Parathyroid adenoma (tissue), 2 donors: ENCODE data around the gene AVPR2.
A peak's percentile ranks its signal among the peaks of the same experiment; 100 is the strongest.

Experiments used
- H2AFZ ChIP-seq: fragments of 300-600 bp; sonication (generic); one replicate; pipeline ENCODE4 v1.7.0; 2017; ENCODE audit warnings: antibody characterized with exemption, mild to moderate bottlenecking
- H3K27ac ChIP-seq: fragments of 300-600 bp; sonication (generic); one replicate; pipeline ENCODE4 v1.7.0; 2017
- H3K27me3 ChIP-seq: fragments of 300-600 bp; sonication (generic); one replicate; pipeline ENCODE4 v1.7.0; 2017; ENCODE audit warnings: low read length; ENCODE audit not compliant: control insufficient read depth, insufficient read depth
- H3K36me3 ChIP-seq: fragments of 300-600 bp; sonication (generic); one replicate; pipeline ENCODE4 v1.7.0; 2017; ENCODE audit warnings: low read length; ENCODE audit not compliant: control insufficient read depth, insufficient read depth
- H3K4me1 ChIP-seq: fragments of 300-600 bp; sonication (generic); one replicate; pipeline ENCODE4 v1.7.0; 2017; ENCODE audit warnings: control low read depth
- H3K4me2 ChIP-seq: fragments of 300-600 bp; sonication (generic); one replicate; pipeline ENCODE4 v1.7.0; 2017; ENCODE audit warnings: low read length
- H3K4me3 ChIP-seq: fragments of 300-600 bp; sonication (generic); one replicate; pipeline ENCODE4 v1.7.0; 2017; ENCODE audit warnings: low read depth, low read length
- H3K79me2 ChIP-seq: fragments of 300-600 bp; sonication (generic); one replicate; pipeline ENCODE4 v1.7.0; 2017; ENCODE audit warnings: control low read depth
- H3K9ac ChIP-seq: fragments of 300-600 bp; sonication (generic); one replicate; pipeline ENCODE4 v1.7.0; 2017; ENCODE audit warnings: mild to moderate bottlenecking
- H3K9me3 ChIP-seq: fragments of 300-600 bp; sonication (generic); one replicate; pipeline ENCODE4 v1.7.0; 2017; ENCODE audit warnings: low read length; ENCODE audit not compliant: control insufficient read depth
- TF ChIP-seq, protein P1 (sequence below): fragments of 300-600 bp; sonication (generic); IDR thresholded peaks from one replicate; pipeline ENCODE4 v1.7.0; 2017; ENCODE audit warnings: antibody characterized with exemption, mild to moderate bottlenecking
- donor health status: primary hyperparathyroidism.

AVPR2 gene

GRCh38 chrX:153951683-153952372 lies 47.4 kb downstream of the AVPR2 start:
- Histone ChIP-seq H3K27ac (no peak overlapping the region), H3K4me2 (no peak overlapping the region), H3K79me2 (no peaks in the 10 kb centered on the region), H2AFZ (no peak overlapping the region), H3K9me3 (no peaks in the 10 kb centered on the region), H3K4me3 (no peak overlapping the region), H3K4me1 (no peaks in the 10 kb centered on the region), H3K36me3 (no peaks in the 10 kb centered on the region), H3K27me3 (no peaks in the 10 kb centered on the region), H3K9ac (no peak overlapping the region)
- TF ChIP-seq, protein P1, sequence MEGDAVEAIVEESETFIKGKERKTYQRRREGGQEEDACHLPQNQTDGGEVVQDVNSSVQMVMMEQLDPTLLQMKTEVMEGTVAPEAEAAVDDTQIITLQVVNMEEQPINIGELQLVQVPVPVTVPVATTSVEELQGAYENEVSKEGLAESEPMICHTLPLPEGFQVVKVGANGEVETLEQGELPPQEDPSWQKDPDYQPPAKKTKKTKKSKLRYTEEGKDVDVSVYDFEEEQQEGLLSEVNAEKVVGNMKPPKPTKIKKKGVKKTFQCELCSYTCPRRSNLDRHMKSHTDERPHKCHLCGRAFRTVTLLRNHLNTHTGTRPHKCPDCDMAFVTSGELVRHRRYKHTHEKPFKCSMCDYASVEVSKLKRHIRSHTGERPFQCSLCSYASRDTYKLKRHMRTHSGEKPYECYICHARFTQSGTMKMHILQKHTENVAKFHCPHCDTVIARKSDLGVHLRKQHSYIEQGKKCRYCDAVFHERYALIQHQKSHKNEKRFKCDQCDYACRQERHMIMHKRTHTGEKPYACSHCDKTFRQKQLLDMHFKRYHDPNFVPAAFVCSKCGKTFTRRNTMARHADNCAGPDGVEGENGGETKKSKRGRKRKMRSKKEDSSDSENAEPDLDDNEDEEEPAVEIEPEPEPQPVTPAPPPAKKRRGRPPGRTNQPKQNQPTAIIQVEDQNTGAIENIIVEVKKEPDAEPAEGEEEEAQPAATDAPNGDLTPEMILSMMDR, result no peak

- H3K79me2 ChIP-seq, result no peaks in the 10 kb centered on the region
- no peak overlapping the region for H3K27ac ChIP-seq
- H3K9ac ChIP-seq, result no peak overlapping the region
- H3K4me2 ChIP-seq, result no peak overlapping the region
- H3K4me1 ChIP-seq, result no peaks in the 10 kb centered on the region
- no peaks in the 10 kb centered on the region for H3K27me3 ChIP-seq
- TF ChIP-seq, protein P1, result no peak
- no peak overlapping the region for H2AFZ ChIP-seq
- no peaks in the 10 kb centered on the region for H3K9me3 ChIP-seq
- no peaks in the 10 kb centered on the region for H3K36me3 ChIP-seq
- no peak overlapping the region for H3K4me3 ChIP-seq
Measured at GRCh38 chrX:153952373-153953026, 48.0 kb downstream of the AVPR2 start.

DNA sequence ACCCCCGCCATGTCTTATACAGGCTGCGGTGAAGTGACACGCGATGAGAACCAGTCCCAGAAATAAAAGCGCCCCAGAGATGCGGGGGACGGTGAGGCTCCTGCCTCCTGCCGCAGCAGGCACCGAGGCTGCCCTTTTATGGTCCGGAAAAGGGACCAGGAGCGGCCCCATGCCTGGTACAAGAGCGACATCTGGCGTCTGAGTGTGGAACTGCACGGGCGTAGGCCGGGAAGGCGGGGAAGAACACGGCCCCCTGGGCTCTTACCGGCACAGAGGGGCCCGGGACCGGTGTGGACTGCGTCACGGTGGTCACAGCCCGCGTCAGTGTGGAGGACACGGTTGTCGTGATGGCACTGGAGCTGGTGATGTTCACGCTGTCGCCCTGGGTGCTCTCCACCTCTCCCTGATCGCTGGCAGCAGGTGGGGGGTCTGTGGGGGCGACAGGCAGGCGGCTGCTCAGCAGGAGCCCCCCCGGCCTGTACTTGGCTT lies 48.9 kb downstream of the AVPR2 start:
- Histone ChIP-seq H2AFZ (no peak overlapping the region), H3K4me3 (no peak overlapping the region), H3K27me3 (no peaks in the 10 kb centered on the region), H3K4me2 (no peak overlapping the region), H3K36me3 (no peaks in the 10 kb centered on the region), H3K27ac (no peak overlapping the region), H3K9me3 (no peaks in the 10 kb centered on the region), H3K79me2 (no peaks in the 10 kb centered on the region), H3K4me1 (no peaks in the 10 kb centered on the region), H3K9ac (no peak overlapping the region)
- TF ChIP-seq, protein P1, result peak; percentile 95

GRCh38 chrX:153953892-153954557 lies 49.6 kb downstream of the AVPR2 start:
- H3K27ac ChIP-seq, result no peak overlapping the region

More at GRCh38 chrX:153953892-153954557, 49.6 kb downstream of the AVPR2 start:
- no peaks in the 10 kb centered on the region for H3K4me1 ChIP-seq
- no peak overlapping the region for H3K4me3 ChIP-seq
- H3K9me3 ChIP-seq, result no peaks in the 10 kb centered on the region
- no peak overlapping the region for H2AFZ ChIP-seq
- H3K27me3 ChIP-seq, result no peaks in the 10 kb centered on the region
- no peaks in the 10 kb centered on the region for H3K36me3 ChIP-seq
- no peak overlapping the region for H3K4me2 ChIP-seq
- TF ChIP-seq, protein P1, result no peak
- H3K9ac ChIP-seq, result no peak overlapping the region
- H3K79me2 ChIP-seq, result no peaks in the 10 kb centered on the region
